H9 (cell line): ENCODE measurements around the gene CXorf66. TPM values are rescaled to one million over a fixed set of nuclear protein-coding genes. Genes with fewer than 3 reads are reported as not detected.
"Not testable (repeated sequence)": the region's sequence is repeated elsewhere in the genome, so short reads cannot be mapped to it uniquely, and the experiment has no call there.

Experiments used
- DNase-seq: peaks from one replicate; pipeline ENCODE4 v3.0.0-alpha.2; 2017
- H2AFZ ChIP-seq: one replicate; pipeline ENCODE4 v1.6.1; 2013; ENCODE audit warnings: mild to moderate bottlenecking, low read length, control low read depth, moderate library complexity
- H2AK5ac ChIP-seq: 2 replicates; pipeline ENCODE4 v1.6.1; 2013; ENCODE audit warnings: low read length, control low read depth, mixed read lengths; ENCODE audit not compliant: insufficient read length
- H2BK120ac ChIP-seq: one replicate; pipeline ENCODE4 v1.6.1; 2013; ENCODE audit warnings: low read depth, mild to moderate bottlenecking, low read length, control low read depth, inconsistent platforms; ENCODE audit not compliant: poor library complexity, severe bottlenecking
- H2BK12ac ChIP-seq: 2 replicates; pipeline ENCODE4 v1.6.1; 2013; ENCODE audit warnings: low read length, control low read depth, mixed read lengths, low read depth; ENCODE audit not compliant: insufficient read length
- H2BK15ac ChIP-seq: 2 replicates; pipeline ENCODE4 v1.6.1; 2013; ENCODE audit warnings: low read depth, low read length, control low read depth
- H2BK20ac ChIP-seq: one replicate; pipeline ENCODE4 v1.6.1; 2013; ENCODE audit warnings: low read depth, mild to moderate bottlenecking, low read length, control low read depth, inconsistent platforms; ENCODE audit not compliant: poor library complexity, severe bottlenecking
- H2BK5ac ChIP-seq: 2 replicates; pipeline ENCODE4 v1.6.1; 2013; ENCODE audit warnings: low read length, control low read depth, mixed read lengths; ENCODE audit not compliant: insufficient read length
- H3K14ac ChIP-seq: 2 replicates; pipeline ENCODE4 v1.6.1; 2013; ENCODE audit warnings: low read length, control low read depth; ENCODE audit not compliant: insufficient read depth
- H3K18ac ChIP-seq: 2 replicates; pipeline ENCODE4 v1.6.1; 2013; ENCODE audit warnings: low read depth, mild to moderate bottlenecking, mixed read lengths, low read length, control low read depth; ENCODE audit not compliant: insufficient read length
- H3K23ac ChIP-seq: 2 replicates; pipeline ENCODE4 v1.6.1; 2013; ENCODE audit warnings: low read length, control low read depth, mixed read lengths, low read depth; ENCODE audit not compliant: insufficient read length
- H3K23me2 ChIP-seq: 2 replicates; pipeline ENCODE4 v1.6.1; 2013; ENCODE audit warnings: low read depth, mild to moderate bottlenecking, mixed read lengths, low read length, control low read depth; ENCODE audit not compliant: insufficient read length, poor library complexity, severe bottlenecking
- H3K27ac ChIP-seq: 2 replicates; pipeline ENCODE4 v1.5.1; 2013; ENCODE audit warnings: low read length, control low read depth, mixed read lengths, low read depth; ENCODE audit not compliant: insufficient read length
- H3K27me3 ChIP-seq: 2 replicates; pipeline ENCODE4 v1.6.1; 2013; ENCODE audit warnings: low read length, control low read depth, inconsistent platforms; ENCODE audit not compliant: insufficient read depth
- H3K4ac ChIP-seq: 2 replicates; pipeline ENCODE4 v1.6.1; 2013; ENCODE audit warnings: low read depth, mild to moderate bottlenecking, control low read depth, inconsistent platforms, low read length, moderate library complexity
- H3K4me1 ChIP-seq: 2 replicates; pipeline ENCODE4 v1.6.1; 2013; ENCODE audit warnings: low read length, control low read depth, inconsistent platforms; ENCODE audit not compliant: insufficient read depth
- H3K4me2 ChIP-seq: 2 replicates; pipeline ENCODE4 v1.6.1; 2013; ENCODE audit warnings: low read length, control low read depth, mixed read lengths; ENCODE audit not compliant: insufficient read length, insufficient read depth
- H3K56ac ChIP-seq: 2 replicates; pipeline ENCODE4 v1.6.1; 2013; ENCODE audit warnings: low read depth, mild to moderate bottlenecking, mixed read lengths, low read length, control low read depth; ENCODE audit not compliant: insufficient read length
- H3K79me1 ChIP-seq: 2 replicates; pipeline ENCODE4 v1.6.1; 2013; ENCODE audit warnings: low read depth, mild to moderate bottlenecking, moderate library complexity, low read length, control low read depth, inconsistent platforms; ENCODE audit not compliant: insufficient read depth, poor library complexity, severe bottlenecking
- H3K79me2 ChIP-seq: 2 replicates; pipeline ENCODE4 v1.6.1; 2013; ENCODE audit warnings: low read length, control low read depth, inconsistent platforms; ENCODE audit not compliant: insufficient read depth
- H3K9ac ChIP-seq: 2 replicates; pipeline ENCODE4 v1.6.1; 2013; ENCODE audit warnings: low read length, control low read depth, mixed read lengths; ENCODE audit not compliant: insufficient read length; ENCODE audit errors: extremely low read depth
- H3K9me3 ChIP-seq: one replicate; pipeline ENCODE4 v1.6.1; 2013; ENCODE audit warnings: low read depth, low read length, inconsistent platforms; ENCODE audit not compliant: control insufficient read depth
- H3T11ph ChIP-seq: one replicate; pipeline ENCODE4 v1.6.1; 2013; ENCODE audit warnings: mild to moderate bottlenecking, low read length, control low read depth, inconsistent platforms
- H4K20me1 ChIP-seq: one replicate; pipeline ENCODE4 v1.6.1; 2013; ENCODE audit not compliant: control insufficient read depth, insufficient read length, insufficient read depth
- H4K5ac ChIP-seq: 2 replicates; pipeline ENCODE4 v1.6.1; 2013; ENCODE audit warnings: low read depth, mild to moderate bottlenecking, mixed read lengths, low read length, control low read depth; ENCODE audit not compliant: insufficient read length
- H4K8ac ChIP-seq: replicated peaks from 2 replicates; pipeline ENCODE4 v1.6.1; 2013; ENCODE audit warnings: low read length, control low read depth, mixed read lengths, low read depth; ENCODE audit not compliant: insufficient read length
- H4K91ac ChIP-seq: 2 replicates; pipeline ENCODE4 v1.6.1; 2013; ENCODE audit warnings: low read depth, mild to moderate bottlenecking, moderate library complexity, mixed read lengths, low read length, control low read depth; ENCODE audit not compliant: insufficient read length
- H3K27ac Mint-ChIP-seq, 3 experiments: 2 replicates in 2 of 3; 3 replicates in 1 of 3; pipeline ENCODE4 v1.8.0; 2020 to 2021; ENCODE audit warnings: mixed read lengths in 3 of 3, mild to moderate bottlenecking in 1 of 3, moderate library complexity in 1 of 3
- H3K27me3 Mint-ChIP-seq: 2 replicates; pipeline ENCODE4 v1.8.0; 2021; ENCODE audit warnings: low read depth, mild to moderate bottlenecking, moderate library complexity, mixed read lengths
- H3K36me3 Mint-ChIP-seq, 3 experiments: 2 replicates in 2 of 3; 3 replicates in 1 of 3; pipeline ENCODE4 v1.8.0; 2020 to 2021; ENCODE audit warnings: low read depth in 3 of 3, mixed read lengths in 3 of 3; ENCODE audit not compliant: insufficient read depth in 1 of 3
- H3K4me1 Mint-ChIP-seq, 2 experiments: 2 replicates each; pipeline ENCODE4 v1.8.0; 2020; ENCODE audit warnings: mixed read lengths in 2 of 2
- H3K4me3 Mint-ChIP-seq, 2 experiments: 2 replicates in 1 of 2; 3 replicates in 1 of 2; pipeline ENCODE4 v1.8.0; 2020 to 2021; ENCODE audit warnings: mild to moderate bottlenecking in 2 of 2, mixed read lengths in 2 of 2, moderate library complexity in 1 of 2
- H3K9me3 Mint-ChIP-seq, 2 experiments: 2 replicates in 1 of 2; 3 replicates in 1 of 2; pipeline ENCODE4 v1.8.0; 2020; ENCODE audit warnings: mild to moderate bottlenecking in 2 of 2, mixed read lengths in 2 of 2, moderate library complexity in 1 of 2
- CTCF ChIP-seq: fragments of 200-600 bp; sonication (generic); conservative IDR thresholded peaks from 3 replicates; pipeline ENCODE4 v1.8.0; 2021; ENCODE audit warnings: antibody characterized with exemption, mild to moderate bottlenecking
- WGBS: extraction: QIAGEN DNeasy Blood & Tissue Kit; methylation state at CpG from one replicate; pipeline ENCODE4 v1.1.7; 2013; ENCODE audit warnings: missing lambda C conversion rate, low lambda C conversion rate, mixed read lengths; ENCODE audit not compliant: insufficient read length; ENCODE audit errors: extremely low coverage; 5-methylcytosine and 5-hydroxymethylcytosine counted together
- total RNA-seq: library from RNA; stranded (reverse); gene quantifications from 2 replicates; pipeline ENCODE4 v1.2.1, GENCODE V29; 2021

Gene CXorf66
- total RNA-seq, 1 experiment from 2014 or later = not detected

GRCh38 chrX:139966159-139966558 is 838 bp upstream of the CXorf66 start:
- H3K27me3 ChIP-seq, H4K91ac ChIP-seq, H4K20me1 ChIP-seq, H3K27ac Mint-ChIP-seq, H2BK120ac ChIP-seq, H3K27me3 Mint-ChIP-seq, H3K18ac ChIP-seq, H3K79me1 ChIP-seq, H3K23ac ChIP-seq, H3K27ac ChIP-seq, H3K14ac ChIP-seq, H3K4me1 ChIP-seq, H3K4me2 ChIP-seq, H3K4me3 Mint-ChIP-seq, H4K8ac ChIP-seq, H3K9me3 ChIP-seq, H3K36me3 Mint-ChIP-seq, H2AFZ ChIP-seq, H3K23me2 ChIP-seq, H4K5ac ChIP-seq, H2BK5ac ChIP-seq, H3K9ac ChIP-seq, H3K79me2 ChIP-seq, H3K56ac ChIP-seq, H3K4me1 Mint-ChIP-seq, H2BK12ac ChIP-seq, DNase-seq, H3T11ph ChIP-seq, H2BK20ac ChIP-seq, H2BK15ac ChIP-seq, H2AK5ac ChIP-seq, H3K4ac ChIP-seq: not testable (repeated sequence)
- no CpG with 5 or more reads among the region's 3 CpGs for WGBS
- peak; percentile 65 for TF ChIP-seq CTCF
- H3K9me3 Mint-ChIP-seq = peaks cover 9 to 29% of the 10 kb centered on the region in 2 experiments

- not testable (repeated sequence) for H3K36me3 Mint-ChIP-seq, H2BK12ac ChIP-seq, H3K79me1 ChIP-seq, H3K9me3 ChIP-seq, H3K27me3 Mint-ChIP-seq, H4K20me1 ChIP-seq, H3K23me2 ChIP-seq, H3K18ac ChIP-seq, H3K4me3 Mint-ChIP-seq, H4K5ac ChIP-seq, H3K56ac ChIP-seq, H4K8ac ChIP-seq, H3K4me1 Mint-ChIP-seq, H3K4ac ChIP-seq, H3K4me1 ChIP-seq, H2BK15ac ChIP-seq, H2AK5ac ChIP-seq, H3K4me2 ChIP-seq, H2BK5ac ChIP-seq, H3T11ph ChIP-seq, DNase-seq, H2BK120ac ChIP-seq, H2AFZ ChIP-seq, H3K79me2 ChIP-seq, H2BK20ac ChIP-seq, H3K27ac Mint-ChIP-seq, H3K14ac ChIP-seq, H3K27me3 ChIP-seq, H3K9ac ChIP-seq, H4K91ac ChIP-seq, H3K27ac ChIP-seq, H3K23ac ChIP-seq
- WGBS = no CpG with 5 or more reads among the region's 2 CpGs
- H3K9me3 Mint-ChIP-seq = peaks cover 9 to 48% of the 10 kb centered on the region in 2 experiments
Measured at GRCh38 chrX:139961091-139961490, 4.2 kb downstream of the CXorf66 start.
